ENCODE data around the gene CHCHD6. TPM values are rescaled to one million over a fixed set of nuclear protein-coding genes. Genes with fewer than 3 reads are reported as not detected.
A peak's percentile ranks its signal among the peaks of the same experiment; 100 is the strongest.

Gene CHCHD6
- total and polyA plus RNA-seq, 2 of the 4 experiments (the other 2 are of a cell fraction), result 18.8 to 28.9 TPM

- H3K4me2 ChIP-seq (ENCODE audit: low read depth, low read length), result no peak overlapping the region
- no peak overlapping the region for H3K14ac ChIP-seq (replicated peaks; ENCODE audit: low read depth, low read length)
- no peak overlapping the region for H3K9ac ChIP-seq (ENCODE audit: low read depth, low read length)
- no peak overlapping the region for H4K5ac ChIP-seq (ENCODE audit: low read depth, low read length)
- no peaks in the 10 kb centered on the region for H3K27me3 ChIP-seq (ENCODE audit: control insufficient read depth, insufficient read depth, low read length)
- no peak overlapping the region for H2AFZ ChIP-seq (replicated peaks; ENCODE audit: low read length, poor library complexity)
- H2BK120ac ChIP-seq (ENCODE audit: low read depth, low read length), result no peak overlapping the region
- no CpG with 5 or more reads among the region's 4 CpGs for WGBS, 2 experiments (ENCODE audit: extremely low coverage in 2 of 2, insufficient read length in 1 of 2)
- no peak overlapping the region for H2BK15ac ChIP-seq (ENCODE audit: low read depth, low read length)
- no peaks in the 10 kb centered on the region for H3K36me3 ChIP-seq (ENCODE audit: control insufficient read depth, insufficient read depth, low read length)
- H3K4me3 ChIP-seq (ENCODE audit: insufficient read depth, low read depth, low read length), result no peak overlapping the region
- peak overlapping the region; percentile 12; the same call in 1 of the 2 replicates for H2AK5ac ChIP-seq (ENCODE audit: low read depth, low read length)
- no peaks in the 10 kb centered on the region for H3K9me3 ChIP-seq (ENCODE audit: control insufficient read depth, insufficient read depth, low read length)
- intact Hi-C loops (cut with micrococcal nuclease), result loop anchor here (2.0 kb wide), 1 partner anchor 85 kb away; no protein-coding TSS in a partner anchor
- H3K9me1 ChIP-seq (ENCODE audit: insufficient read depth, low read length), result peaks cover 6% of the 10 kb centered on the region; the same call in 1 of the 2 replicates
- POLR2A ChIA-PET (ENCODE audit: unreplicated experiment), result no interaction called here
- no peak overlapping the region for H3K56ac ChIP-seq (ENCODE audit: extremely low read depth, insufficient read depth, low read length)
- H3K18ac ChIP-seq (ENCODE audit: low read depth, low read length), result no peak overlapping the region
- peaks cover 3% of the 10 kb centered on the region; the same call in 1 of the 2 replicates for H4K20me1 ChIP-seq (ENCODE audit: insufficient read depth, low read length)
- peaks cover 8% of the 10 kb centered on the region for H3K4me1 ChIP-seq (ENCODE audit: control insufficient read depth, insufficient read depth, low read length)
- no peak overlapping the region for H3K4ac ChIP-seq (ENCODE audit: low read depth, low read length)
- H2BK20ac ChIP-seq (ENCODE audit: low read depth, low read length), result no peak overlapping the region
- H3K79me1 ChIP-seq (ENCODE audit: low read depth in 1 of 2, low read length in 2 of 2), result no peaks in the 10 kb centered on the region; a peak in 1 of 4 replicates
- H4K8ac ChIP-seq (ENCODE audit: low read depth in 2 of 2, low read length in 2 of 2), result no peak overlapping the region
- no TSS peak for BruUV-seq (replicated peaks)
- CTCF ChIA-PET, result no interaction called here
- no peak for DNase-seq
- no peak overlapping the region for H4K91ac ChIP-seq (ENCODE audit: insufficient read depth, low read depth, low read length)
- in situ Hi-C loops (cut with MboI; ENCODE audit: low sequenced_read_pairs), result no loop called here
- H3K27ac ChIP-seq (ENCODE audit: insufficient read depth, low read length), result no peak overlapping the region
- TF ChIP-seq RCOR1 (IDR thresholded peaks at IDR 0.05; ENCODE audit: insufficient replicate concordance, low read length), result no peak
- TF ChIP-seq NFE2L2 (IDR thresholded peaks at IDR 0.05; ENCODE audit: low read depth, low read length), result no peak
- TF ChIP-seq POLR2A (IDR thresholded peaks at IDR 0.05; ENCODE audit: low read depth, low read length), result no peak
- TF ChIP-seq MXI1 (IDR thresholded peaks at IDR 0.05; ENCODE audit: borderline replicate concordance, low read depth, low read length), result no peak
- TF ChIP-seq SMC3 (IDR thresholded peaks at IDR 0.05; ENCODE audit: low read depth, low read length), result no peak
- no peak for TF ChIP-seq FOS (IDR thresholded peaks at IDR 0.05; ENCODE audit: low read depth, low read length)
- no peak for TF ChIP-seq MAZ (IDR thresholded peaks at IDR 0.05; ENCODE audit: borderline replicate concordance, low read depth, low read length)
- no peak for TF ChIP-seq CTCF (conservative IDR thresholded peaks at IDR 0.05; ENCODE audit: low read depth, low read length)
- no peak for TF ChIP-seq ELK1 (IDR thresholded peaks at IDR 0.05; ENCODE audit: borderline replicate concordance, low read depth, low read length)
- TF ChIP-seq MAFK (IDR thresholded peaks at IDR 0.05; ENCODE audit: low read depth, low read length), result no peak
- no peak for TF ChIP-seq USF2 (IDR thresholded peaks at IDR 0.05; ENCODE audit: low read depth, low read length)
- TF ChIP-seq CHD1 (IDR thresholded peaks at IDR 0.05; ENCODE audit: low read depth, low read length), result no peak
- no peak for TF ChIP-seq BHLHE40 (IDR thresholded peaks at IDR 0.05; ENCODE audit: low read depth, low read length)
- TF ChIP-seq RAD21 (IDR thresholded peaks at IDR 0.05; ENCODE audit: low read length), result no peak
- TF ChIP-seq CEBPB (IDR thresholded peaks at IDR 0.05; ENCODE audit: low read depth, low read length), result no peak
- no peak overlapping the region for H2AK9ac ChIP-seq (replicated peaks; ENCODE audit: low read depth, low read length, poor library complexity)
- no peak for ATAC-seq (ENCODE audit: low read depth)
- H3K23ac ChIP-seq (ENCODE audit: low read depth, low read length), result no peak overlapping the region
- dilution Hi-C loops (cut with HindIII; ENCODE audit: low sequenced_read_pairs, unreplicated experiment), result no loop called here
- no peak overlapping the region for H2BK5ac ChIP-seq (ENCODE audit: low read depth, low read length, poor library complexity, severe bottlenecking)
These were observed 133.7 kb downstream of the CHCHD6 start for GRCh38 chr3:126837773-126838172.

Measured in IMR-90 (cell line).